Measurements from ENCODE around the gene ATXN7.

- TF ChIP-seq CTCF (IDR thresholded peaks at IDR 0.05; ENCODE audit: low read depth, low read length, missing input control) (no peak), RAD21 (IDR thresholded peaks at IDR 0.05) (no peak), YY1 (IDR thresholded peaks at IDR 0.05) (no peak), EGR1 (IDR thresholded peaks at IDR 0.05; ENCODE audit: low read depth in 2 of 2) (no peak), ATF3 (IDR thresholded peaks at IDR 0.05) (no peak), ZBTB33 (IDR thresholded peaks at IDR 0.05) (no peak), JUND (IDR thresholded peaks at IDR 0.05) (no peak), GABPA (IDR thresholded peaks at IDR 0.05 in 1 of 2, conservative IDR thresholded peaks at IDR 0.05 in 1 of 2) (no peak), TAF1 (conservative IDR thresholded peaks at IDR 0.05) (no peak), MAX (IDR thresholded peaks at IDR 0.05) (no peak), SP1 (IDR thresholded peaks at IDR 0.05) (no peak), RXRA (IDR thresholded peaks at IDR 0.05) (no peak)
Observed at GRCh38 chr3:63963496-63963895, 99.8 kb downstream of the ATXN7 start.

Measured in liver (tissue), 3 donors.